ENCODE data around the gene PAQR9. TPM values are rescaled to one million over a fixed set of nuclear protein-coding genes. Genes with fewer than 3 reads are reported as not detected.

PAQR9 gene
- total and polyA plus RNA-seq, 9 of the 15 experiments (the other 6 are each of a cell fraction or from before 2014, with no cell fraction given) = 0.04 to 0.58 (median 0.22) TPM

DNA sequence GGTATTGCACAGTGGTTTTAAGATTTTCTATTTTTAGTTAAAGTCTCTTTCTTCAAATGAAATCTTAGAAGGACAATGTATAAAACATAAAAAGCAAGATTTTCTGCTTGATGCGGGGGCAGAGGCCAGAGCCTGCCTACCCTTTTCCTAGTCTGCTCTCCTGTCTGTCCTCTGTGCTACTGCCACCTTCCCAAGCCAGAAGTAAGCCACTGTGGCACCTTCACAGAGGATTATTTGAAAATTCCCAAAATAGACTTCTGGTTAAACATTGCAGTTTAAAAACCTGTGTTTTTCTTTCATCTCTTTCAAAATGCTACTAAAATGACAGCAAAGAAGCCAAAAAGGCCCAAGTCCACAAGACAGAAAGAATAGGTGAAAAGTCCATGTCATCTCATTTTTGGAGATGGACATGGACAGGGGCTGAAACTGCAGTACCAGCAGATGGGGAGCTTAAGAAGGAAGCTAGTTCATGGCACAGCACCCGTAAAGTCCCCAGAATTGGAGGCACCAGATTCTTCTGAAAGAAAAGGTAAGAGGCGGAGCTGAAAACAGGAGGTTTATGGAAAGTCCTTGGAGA lies 37.0 kb downstream of the PAQR9 start (continued):
- TF ChIP-seq, protein P1, sequence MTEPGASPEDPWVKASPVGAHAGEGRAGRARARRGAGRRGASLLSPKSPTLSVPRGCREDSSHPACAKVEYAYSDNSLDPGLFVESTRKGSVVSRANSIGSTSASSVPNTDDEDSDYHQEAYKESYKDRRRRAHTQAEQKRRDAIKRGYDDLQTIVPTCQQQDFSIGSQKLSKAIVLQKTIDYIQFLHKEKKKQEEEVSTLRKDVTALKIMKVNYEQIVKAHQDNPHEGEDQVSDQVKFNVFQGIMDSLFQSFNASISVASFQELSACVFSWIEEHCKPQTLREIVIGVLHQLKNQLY (CRISPR knock-in tag; conservative IDR thresholded peaks at IDR 0.05) = no peak
- no peak for TF ChIP-seq HOXB6 (CRISPR knock-in tag; IDR thresholded peaks at IDR 0.05; ENCODE audit: borderline replicate concordance)

DNA sequence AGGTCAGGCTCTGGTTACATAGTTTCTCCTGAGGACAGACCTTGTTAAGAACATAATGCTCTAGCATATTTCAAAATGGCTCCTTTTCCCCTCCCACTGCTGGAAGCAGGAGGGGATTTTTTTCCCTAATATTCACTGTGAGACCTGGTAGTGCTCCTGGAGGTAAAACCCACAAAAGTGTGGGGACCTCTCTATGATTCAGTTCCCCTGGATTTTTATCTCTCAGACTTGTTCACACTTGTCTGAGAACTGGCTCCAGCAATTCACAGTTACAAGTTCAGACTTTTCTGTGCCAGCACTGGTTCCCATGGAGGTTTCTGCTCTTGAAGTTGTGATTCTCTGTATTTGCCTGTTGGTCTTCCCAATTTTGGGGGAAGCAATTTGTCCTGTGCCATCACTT lies 38.3 kb downstream of the PAQR9 start:
- ATAC-seq = no peak
- Histone ChIP-seq H3K4me2 (ENCODE audit: insufficient read depth, low read length) (no peak overlapping the region), H3K27me3 (ENCODE audit: control insufficient read depth in 2 of 2, insufficient read depth in 2 of 2, low read length in 2 of 2) (no peaks in the 10 kb centered on the region), H3K36me3 (ENCODE audit: control insufficient read depth, insufficient read depth, low read length) (no peaks in the 10 kb centered on the region), H3K9me1 (ENCODE audit: control insufficient read depth, insufficient read depth, low read length) (no peaks in the 10 kb centered on the region), H2AFZ (ENCODE audit: low read depth, low read length) (no peak overlapping the region), H3K4me3 (no peak overlapping the region), H3K79me2 (ENCODE audit: control insufficient read depth, insufficient read depth, low read length) (no peaks in the 10 kb centered on the region), H3K9me3 (replicated peaks; ENCODE audit: control insufficient read depth, insufficient read depth, low read depth, low read length) (peaks cover 2% of the 10 kb centered on the region; the same call in 1 of the 2 replicates), H3K4me1 (replicated peaks in 1 of 2; ENCODE audit: control insufficient read depth in 2 of 2, insufficient read depth in 2 of 2, low read length in 2 of 2) (peaks cover 0 to 12% of the 10 kb centered on the region in 2 experiments; a peak in 4 of 5 replicates), H3K9ac (ENCODE audit: insufficient read depth in 1 of 2, low read depth in 2 of 2, low read length in 2 of 2) (no peak overlapping the region), H4K20me1 (replicated peaks; ENCODE audit: control insufficient read depth, insufficient read depth, low read length) (no peaks in the 10 kb centered on the region), H3K27ac (ENCODE audit: extremely low read depth, low read depth, low read length) (no peak overlapping the region)
- DNase-seq (ENCODE audit: extremely low read depth in 1 of 4, low spot score in 3 of 4) = no peak
- CTCF ChIA-PET (ENCODE audit: low intra/inter-chr PET ratio) = no interaction called here
- in situ Hi-C loops (cut with MboI) (no loop called here), intact Hi-C loops (cut with micrococcal nuclease) (no loop called here)
- POLR2A ChIA-PET = no interaction called here
- FAIRE-seq = no peak
- BruUV-seq (replicated peaks) = no TSS peak
- no peak for TF ChIP-seq POLR2B (IDR thresholded peaks at IDR 0.05; ENCODE audit: low read depth, partially characterized antibody)
- no peak for TF ChIP-seq RBM17 (IDR thresholded peaks at IDR 0.05; ENCODE audit: borderline replicate concordance, low read depth, low read length)
- no peak for TF ChIP-seq CAMTA2 (CRISPR knock-in tag; conservative IDR thresholded peaks at IDR 0.05)
- no peak for TF ChIP-seq YBX1 (IDR thresholded peaks at IDR 0.05)
- no peak for TF ChIP-seq ARID2 (IDR thresholded peaks at IDR 0.05)
- no peak for TF ChIP-seq MCM5 (IDR thresholded peaks at IDR 0.05; ENCODE audit: low read depth)
- no peak for TF ChIP-seq NCOA2 (IDR thresholded peaks at IDR 0.05; ENCODE audit: partially characterized antibody in 2 of 2)
- TF ChIP-seq, protein P2, sequence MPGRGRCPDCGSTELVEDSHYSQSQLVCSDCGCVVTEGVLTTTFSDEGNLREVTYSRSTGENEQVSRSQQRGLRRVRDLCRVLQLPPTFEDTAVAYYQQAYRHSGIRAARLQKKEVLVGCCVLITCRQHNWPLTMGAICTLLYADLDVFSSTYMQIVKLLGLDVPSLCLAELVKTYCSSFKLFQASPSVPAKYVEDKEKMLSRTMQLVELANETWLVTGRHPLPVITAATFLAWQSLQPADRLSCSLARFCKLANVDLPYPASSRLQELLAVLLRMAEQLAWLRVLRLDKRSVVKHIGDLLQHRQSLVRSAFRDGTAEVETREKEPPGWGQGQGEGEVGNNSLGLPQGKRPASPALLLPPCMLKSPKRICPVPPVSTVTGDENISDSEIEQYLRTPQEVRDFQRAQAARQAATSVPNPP (IDR thresholded peaks at IDR 0.05; ENCODE audit: borderline replicate concordance, insufficient read depth, insufficient read length) = no peak
- TF ChIP-seq ADNP (tag; IDR thresholded peaks at IDR 0.05) = no peak
- no peak for TF ChIP-seq ILF3 (IDR thresholded peaks at IDR 0.05; ENCODE audit: borderline replicate concordance)
- TF ChIP-seq TGIF2 (CRISPR knock-in tag; IDR thresholded peaks at IDR 0.05) = no peak
- no peak for TF ChIP-seq NFRKB (IDR thresholded peaks at IDR 0.05; ENCODE audit: low read depth)
- TF ChIP-seq, protein P3, sequence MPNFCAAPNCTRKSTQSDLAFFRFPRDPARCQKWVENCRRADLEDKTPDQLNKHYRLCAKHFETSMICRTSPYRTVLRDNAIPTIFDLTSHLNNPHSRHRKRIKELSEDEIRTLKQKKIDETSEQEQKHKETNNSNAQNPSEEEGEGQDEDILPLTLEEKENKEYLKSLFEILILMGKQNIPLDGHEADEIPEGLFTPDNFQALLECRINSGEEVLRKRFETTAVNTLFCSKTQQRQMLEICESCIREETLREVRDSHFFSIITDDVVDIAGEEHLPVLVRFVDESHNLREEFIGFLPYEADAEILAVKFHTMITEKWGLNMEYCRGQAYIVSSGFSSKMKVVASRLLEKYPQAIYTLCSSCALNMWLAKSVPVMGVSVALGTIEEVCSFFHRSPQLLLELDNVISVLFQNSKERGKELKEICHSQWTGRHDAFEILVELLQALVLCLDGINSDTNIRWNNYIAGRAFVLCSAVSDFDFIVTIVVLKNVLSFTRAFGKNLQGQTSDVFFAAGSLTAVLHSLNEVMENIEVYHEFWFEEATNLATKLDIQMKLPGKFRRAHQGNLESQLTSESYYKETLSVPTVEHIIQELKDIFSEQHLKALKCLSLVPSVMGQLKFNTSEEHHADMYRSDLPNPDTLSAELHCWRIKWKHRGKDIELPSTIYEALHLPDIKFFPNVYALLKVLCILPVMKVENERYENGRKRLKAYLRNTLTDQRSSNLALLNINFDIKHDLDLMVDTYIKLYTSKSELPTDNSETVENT (CRISPR knock-in tag; IDR thresholded peaks at IDR 0.05) = no peak

Measured in K562 (cell line).